Cerebellar nuclear complex (tissue), 1 donor: ENCODE measurements around the gene C7orf57.
A peak's percentile ranks its signal among the peaks of the same experiment; 100 is the strongest.
"Not testable (repeated sequence)": the region's sequence is repeated elsewhere in the genome, so short reads cannot be mapped to it uniquely, and the experiment has no call there.

Source experiments
- DNase-seq, 2 experiments: peaks; one replicate each; lab custom pipeline; 2025; lab: John Stamatoyannopoulos, UW

Gene C7orf57

DNA sequence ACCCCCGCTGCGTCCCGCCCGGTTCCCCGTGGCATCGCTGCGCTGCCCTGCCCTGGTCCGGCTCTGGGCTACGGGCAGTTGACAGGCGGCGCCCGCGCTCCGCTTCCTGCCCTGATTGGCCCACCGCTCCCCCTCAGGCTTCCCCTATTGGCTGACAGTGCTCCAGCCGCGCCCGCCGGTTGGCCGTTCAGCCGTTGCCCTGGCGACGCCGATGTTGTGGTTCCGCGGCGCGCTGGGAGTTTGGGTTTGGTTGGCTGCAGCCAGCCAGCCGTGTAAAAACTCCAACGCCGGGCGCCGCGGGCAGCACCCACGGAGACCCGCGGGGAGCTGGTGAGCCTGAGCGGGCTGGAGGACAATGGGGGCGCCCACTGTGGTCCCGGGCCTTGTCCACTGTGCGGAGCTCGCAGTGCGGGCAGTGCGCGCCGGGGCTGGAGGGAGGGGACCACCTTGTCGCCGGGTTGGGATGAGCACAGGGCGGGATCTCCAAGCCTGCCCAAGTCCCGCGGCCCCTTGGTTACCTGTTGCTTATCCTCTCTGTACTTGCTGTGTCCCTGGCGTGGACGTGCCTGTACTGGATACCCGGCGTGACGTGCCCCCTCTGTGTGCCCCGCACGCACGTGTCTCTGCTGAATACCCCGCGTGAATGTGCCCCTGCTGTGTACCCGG is at the start of gene C7orf57:
TSS of gene C7orf57 (plus strand) at position 243 of the 666 bp plus-strand sequence. CDS start 766 bp downstream, outside the sequence.
- DNase-seq = peak in 1 of 2 experiments; percentile 40

GRCh38 chr7:47988496-47989386 is 46.6 kb upstream of the C7orf57 start:
- DNase-seq = no peak

DNA sequence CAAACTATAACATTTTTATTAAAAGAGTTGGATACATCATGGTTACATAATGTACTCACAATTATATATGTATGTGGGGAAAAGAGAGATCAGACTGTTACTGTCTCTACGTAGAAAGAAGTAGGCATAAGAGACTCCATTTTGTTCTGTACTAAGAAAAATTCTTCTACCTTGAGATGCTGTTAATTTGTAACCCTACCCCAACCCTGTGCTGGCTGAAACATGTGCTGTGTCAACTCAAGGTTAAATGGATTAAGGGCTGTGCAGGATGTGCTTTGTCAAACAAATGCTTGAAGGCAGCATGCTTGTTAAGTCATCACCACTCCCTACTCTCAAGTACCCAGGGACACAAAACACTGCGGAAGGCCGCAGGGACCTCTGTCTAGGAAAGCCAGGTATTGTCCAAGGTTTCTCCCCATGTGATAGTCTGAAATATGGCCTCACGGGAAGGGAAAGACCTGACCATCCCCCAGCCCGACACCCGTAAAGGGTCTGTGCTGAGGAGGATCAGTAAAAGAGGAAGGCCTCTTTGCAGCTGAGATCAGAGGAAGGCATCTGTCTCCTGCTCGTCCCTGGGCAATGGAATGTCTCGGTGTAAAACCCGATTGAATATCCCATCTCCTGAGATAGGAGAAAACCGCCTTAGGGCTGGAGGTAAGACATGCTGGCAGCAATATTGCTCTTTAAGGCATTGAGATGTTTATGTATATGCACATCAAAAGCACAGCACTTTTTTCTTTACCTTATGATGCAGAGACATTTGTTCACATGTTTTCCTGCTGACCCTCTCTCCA is 45.5 kb upstream of the C7orf57 start:
- not testable (repeated sequence) for DNase-seq

- no peak for DNase-seq
Measured at GRCh38 chr7:47990592-47990991, 44.8 kb upstream of the C7orf57 start.

DNA sequence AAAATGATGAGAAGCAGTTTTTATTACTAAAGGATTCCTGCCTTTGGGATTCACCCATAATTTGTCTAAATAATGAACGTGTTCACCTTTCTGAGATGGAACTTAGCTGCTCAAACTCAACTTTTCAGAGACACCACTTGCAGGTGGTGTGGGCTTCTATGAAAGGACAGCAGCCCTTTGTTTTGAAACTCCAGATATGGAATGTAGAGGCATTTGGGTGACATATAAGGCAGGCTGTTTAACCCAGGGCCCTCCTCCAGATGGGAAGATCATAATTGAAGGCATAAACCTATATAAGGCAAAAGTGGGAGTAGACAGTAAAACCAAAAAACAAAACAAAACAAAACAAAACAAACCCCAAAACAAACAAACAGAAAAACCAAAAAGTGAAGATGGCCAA is 44.1 kb upstream of the C7orf57 start:
- no peak for DNase-seq

- DNase-seq = no peak
Measured at GRCh38 chr7:47991741-47992311, 43.5 kb upstream of the C7orf57 start.

DNA sequence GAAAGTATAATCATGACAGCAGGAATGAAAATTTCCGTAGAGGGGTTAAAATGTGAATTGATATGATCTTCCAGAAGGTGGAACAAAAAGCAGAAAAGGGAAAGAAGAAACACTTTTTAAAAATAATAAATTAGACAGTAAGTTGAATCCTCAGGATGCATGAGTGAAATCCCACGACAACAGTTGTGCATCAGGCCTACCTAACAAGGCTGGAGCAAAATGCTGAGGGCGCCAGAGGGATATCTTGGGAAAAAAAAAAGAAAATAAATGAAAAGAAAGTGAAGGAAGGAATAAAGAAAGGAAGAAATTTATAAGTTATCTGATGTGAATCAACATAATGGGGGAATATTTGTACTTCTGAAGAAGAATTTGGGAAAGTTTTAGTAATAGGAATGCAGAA is 42.9 kb upstream of the C7orf57 start:
- no peak for DNase-seq

GRCh38 chr7:47999413-47999812 is 35.9 kb upstream of the C7orf57 start:
- no peak for DNase-seq

DNA sequence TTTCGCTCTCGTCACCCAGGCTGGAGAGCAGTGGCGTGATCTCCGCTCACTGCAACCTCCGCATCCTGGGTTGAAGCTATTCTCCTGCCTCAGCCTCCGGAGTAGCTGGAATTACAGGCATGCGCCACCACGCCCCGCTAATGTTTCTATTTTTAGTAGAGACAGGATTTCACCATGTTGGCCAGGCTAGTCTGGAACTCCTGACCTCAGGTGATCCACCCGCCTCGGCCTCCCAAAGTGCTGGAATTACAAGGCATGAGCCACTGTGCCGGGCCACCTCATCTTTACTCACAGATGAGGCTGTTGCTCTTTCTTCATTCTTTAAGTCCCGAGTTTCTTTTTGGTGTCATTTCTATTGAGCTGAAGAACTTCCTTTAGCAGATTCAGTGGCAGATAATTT is 35.2 kb upstream of the C7orf57 start:
- not testable (repeated sequence) for DNase-seq

DNA sequence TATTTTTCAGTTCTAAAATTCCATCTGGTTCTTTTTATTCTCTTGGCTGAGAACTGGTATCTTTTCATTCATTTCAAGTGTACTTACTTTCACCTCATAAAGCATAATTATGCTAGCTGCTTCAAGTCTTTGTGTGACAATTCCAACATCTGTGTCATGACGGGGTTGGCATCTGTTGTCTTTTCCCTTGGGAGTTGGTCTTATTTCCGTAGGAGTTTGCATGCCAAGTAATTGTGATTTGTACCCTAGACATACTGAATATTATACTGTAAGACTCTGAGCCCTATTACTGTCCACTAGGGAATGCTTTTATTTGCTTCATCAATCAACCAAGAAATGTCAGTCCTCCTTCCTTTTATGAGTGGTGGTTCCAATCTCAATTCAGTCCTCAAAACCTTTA is 31.3 kb upstream of the C7orf57 start:
- DNase-seq = no peak

DNA sequence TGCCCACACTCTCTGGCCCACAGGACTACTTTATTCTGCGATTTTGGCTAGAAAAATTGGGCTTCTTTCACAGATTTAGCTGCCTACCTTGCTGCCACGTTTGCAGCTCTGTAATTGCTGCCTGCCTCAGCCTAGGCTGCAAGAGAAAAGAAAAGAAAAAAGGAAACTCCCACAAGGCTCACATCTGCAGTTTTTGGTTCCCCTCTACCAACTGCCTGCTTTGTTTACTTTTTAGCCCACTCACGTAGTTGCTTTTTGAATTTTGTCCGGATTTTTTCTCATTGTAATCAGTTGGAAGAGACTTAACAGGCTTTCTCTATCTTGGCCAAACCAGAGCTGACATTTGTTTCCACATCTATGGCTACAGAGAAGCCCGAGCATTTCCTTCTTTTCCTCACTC is 30.7 kb upstream of the C7orf57 start:
- no peak for DNase-seq

DNA sequence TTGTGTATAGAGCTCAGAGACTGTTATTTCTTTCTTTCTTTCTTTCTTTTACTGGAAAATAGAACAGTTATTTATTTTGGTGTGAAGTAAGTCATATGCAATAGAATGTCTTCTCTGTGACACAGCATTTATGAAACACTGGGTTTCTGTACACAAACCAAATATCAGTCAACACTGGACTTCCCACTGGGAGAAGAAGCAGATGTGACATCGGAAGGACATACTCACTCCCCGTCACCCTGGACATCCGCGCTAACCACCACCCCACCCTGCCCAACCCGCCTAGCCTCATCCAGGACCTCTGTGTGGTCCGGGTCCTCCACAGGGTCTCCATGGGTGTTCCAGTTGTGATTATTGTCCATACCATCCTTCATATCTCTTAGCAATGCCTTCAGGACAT is 28.5 kb upstream of the C7orf57 start:
- no peak for DNase-seq

GRCh38 chr7:48009257-48009656 is 26.1 kb upstream of the C7orf57 start:
- DNase-seq = no peak

- DNase-seq = no peak
Measured at GRCh38 chr7:48009954-48010353, 25.4 kb upstream of the C7orf57 start.

DNA sequence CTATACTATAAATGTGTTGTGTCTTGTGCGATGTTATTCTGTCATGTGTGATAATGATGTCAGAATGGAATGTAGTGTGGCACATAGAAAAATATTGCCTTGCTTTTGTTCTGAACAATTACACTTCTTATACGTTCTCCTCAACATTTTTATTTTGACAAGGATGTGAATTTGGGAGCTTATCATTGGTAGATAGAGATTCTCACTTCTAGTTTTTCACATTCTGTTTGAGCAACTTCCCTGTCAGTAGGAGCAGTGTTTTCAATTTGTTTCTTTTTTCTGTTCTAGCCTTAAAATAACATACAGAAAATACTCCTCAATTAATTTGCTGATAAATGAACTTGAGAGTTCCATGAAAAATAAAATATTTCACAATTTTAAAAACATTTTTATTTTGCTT is 24.0 kb upstream of the C7orf57 start:
- DNase-seq = no peak

DNA sequence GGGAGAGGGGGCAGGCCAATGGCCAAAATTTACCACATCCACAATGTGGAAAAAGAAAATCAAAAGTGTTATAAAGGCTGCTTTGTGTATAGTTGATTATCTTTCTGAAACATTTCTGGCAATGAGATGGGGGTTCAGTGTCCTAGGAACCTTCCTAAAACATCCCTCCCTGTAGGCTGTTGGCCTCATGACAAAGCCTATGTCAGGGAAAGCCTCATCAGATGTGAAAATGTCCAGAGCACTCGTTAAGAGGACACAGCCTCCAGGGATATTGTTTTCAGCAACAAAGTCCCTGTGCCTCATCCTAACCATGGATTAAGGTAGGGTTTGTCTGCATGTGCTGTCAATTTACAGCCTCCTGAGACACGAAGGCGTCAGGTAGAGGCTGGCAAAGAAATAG is 23.4 kb upstream of the C7orf57 start:
- DNase-seq = no peak

DNA sequence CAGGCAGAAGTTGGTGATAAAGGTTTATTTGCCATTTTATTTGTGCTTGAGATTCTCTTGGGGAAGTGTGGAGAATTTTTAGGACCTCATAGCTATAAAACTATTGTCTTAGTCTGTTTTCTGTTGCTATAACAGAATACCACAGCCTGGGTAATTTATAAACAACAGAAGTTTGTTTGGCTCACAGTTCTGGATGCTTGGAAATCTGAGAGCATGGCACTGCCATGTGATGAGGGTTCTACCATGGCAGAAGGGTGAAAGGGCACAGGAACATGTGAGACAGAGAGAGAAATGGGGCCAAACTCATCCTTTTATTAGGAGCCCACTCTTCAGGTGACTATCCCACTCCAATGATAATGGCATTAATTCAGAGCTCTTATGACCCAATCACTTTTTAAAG is 18.7 kb upstream of the C7orf57 start:
- DNase-seq = no peak

DNA sequence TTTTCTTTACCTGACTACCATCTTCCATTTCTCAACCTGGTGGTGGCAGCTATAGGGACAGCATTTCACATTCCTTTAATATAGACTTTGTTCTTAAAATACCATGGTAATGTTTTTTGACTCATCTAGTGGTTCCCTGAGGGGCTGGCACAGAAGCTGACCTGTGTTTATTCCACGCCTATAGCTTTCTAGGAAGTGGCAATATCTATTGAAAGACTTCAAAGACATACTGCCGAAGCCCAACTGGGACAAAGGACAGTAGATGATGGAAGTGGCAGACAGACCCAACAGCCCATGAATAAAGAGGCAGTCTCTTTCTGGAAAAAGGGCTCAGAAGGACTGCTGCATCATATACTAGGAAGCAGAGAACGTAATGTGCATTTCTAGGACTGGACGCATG is 17.7 kb upstream of the C7orf57 start:
- DNase-seq = no peak

DNA sequence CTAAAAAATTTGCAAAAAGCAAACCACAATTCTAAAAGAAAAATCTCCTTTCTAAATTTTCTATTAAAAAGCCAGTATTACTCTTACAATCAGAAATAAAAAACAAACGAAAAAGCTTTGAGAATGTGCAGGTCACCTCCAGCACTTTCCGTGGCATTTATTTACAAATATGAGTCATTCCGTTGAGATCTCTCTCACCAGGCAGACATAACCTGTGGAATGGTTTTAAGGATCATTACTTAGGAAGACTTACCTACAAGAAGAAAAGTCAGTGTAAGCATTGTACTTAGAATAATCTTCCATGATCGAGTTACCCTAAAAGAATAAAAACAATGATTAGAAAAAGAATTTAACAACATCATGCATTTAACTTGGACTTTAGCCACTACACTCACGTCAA is 9.7 kb upstream of the C7orf57 start:
- no peak for DNase-seq

DNA sequence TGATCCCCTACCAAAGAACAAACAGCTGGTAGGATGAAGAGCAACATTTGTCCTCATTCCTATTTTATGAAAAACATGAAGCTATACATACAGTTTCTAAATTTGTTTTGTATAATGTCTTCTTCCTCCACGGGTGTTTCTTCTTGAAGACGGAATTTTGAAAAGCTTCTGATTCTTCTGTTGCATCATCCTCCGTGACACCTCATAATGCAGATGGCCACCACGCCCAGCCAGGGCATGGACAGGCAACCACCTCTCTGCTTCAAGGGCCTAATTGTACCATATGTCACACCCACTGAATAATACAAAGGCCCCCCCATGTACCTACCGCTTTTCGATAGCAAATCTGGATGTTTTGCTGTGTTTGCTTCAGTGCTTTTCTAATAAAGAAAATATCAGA is 6.4 kb upstream of the C7orf57 start, which contains the start of gene SUN3:
TSS of gene SUN3 (minus strand) at position 170 of the 400 bp plus-strand sequence. CDS start at position 1, 169 bp downstream.
- DNase-seq = no peak

DNA sequence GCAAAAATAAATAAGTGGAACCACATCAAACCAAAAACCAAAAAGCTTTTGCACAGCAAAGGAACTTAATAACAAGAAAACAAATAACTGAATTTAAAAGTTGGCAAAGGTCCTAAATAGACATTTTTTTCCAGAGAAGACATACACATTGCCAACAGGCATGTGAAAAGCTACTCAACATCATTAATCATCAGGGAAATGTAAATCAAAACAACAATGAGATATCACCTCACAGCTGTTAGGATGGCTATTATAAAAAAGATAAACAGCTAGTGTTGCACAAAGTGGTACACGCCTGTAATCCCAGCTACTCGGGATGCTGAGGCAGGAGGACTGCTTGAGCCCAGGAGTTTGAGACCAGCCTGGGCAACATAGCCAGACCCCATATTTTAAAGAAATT is 4.2 kb upstream of the C7orf57 start:
- no peak for DNase-seq

GRCh38 chr7:48033922-48034321 is 1.4 kb upstream of the C7orf57 start:
- no peak for DNase-seq
